ENCODE data around the gene PAN2. TPM values are rescaled to one million over a fixed set of nuclear protein-coding genes. Genes with fewer than 3 reads are reported as not detected.

PAN2 gene
- total and polyA plus RNA-seq, 10 of the 15 experiments (the other 5 are each of a cell fraction or from before 2014, with no cell fraction given), result 14.4 to 61.8 (median 34.9) TPM

GRCh38 chr12:56299853-56300643, 33.8 kb downstream of the PAN2 start, which contains the start of gene CS (continued):
- no peak for TF ChIP-seq ZBTB11 (CRISPR knock-in tag; IDR thresholded peaks at IDR 0.05)
- no peak for TF ChIP-seq ATF2 (IDR thresholded peaks at IDR 0.05; ENCODE audit: low read length)
- no peak for TF ChIP-seq SUZ12 (IDR thresholded peaks at IDR 0.05; ENCODE audit: unreplicated experiment)
- no peak for TF ChIP-seq BCLAF1 (IDR thresholded peaks at IDR 0.05)
- TF ChIP-seq GATAD2B (conservative IDR thresholded peaks at IDR 0.05; ENCODE audit: low read depth), result 0 out of 2 replicates have a peak, but pooled peaks have one; percentile 77
- no peak for TF ChIP-seq STAT3 (IDR thresholded peaks at IDR 0.05; ENCODE audit: low read depth, low read length)
- TF ChIP-seq CHD1 (IDR thresholded peaks at IDR 0.05; ENCODE audit: low read depth, low read length), result no peak
- TF ChIP-seq KLF5 (IDR thresholded peaks at IDR 0.05; ENCODE audit: partially characterized antibody), result no peak
- no peak for TF ChIP-seq ZNF207 (IDR thresholded peaks at IDR 0.05; ENCODE audit: borderline replicate concordance)
- no peak for TF ChIP-seq RCOR1 (conservative IDR thresholded peaks at IDR 0.05; ENCODE audit: low read depth, low read length)
- no peak for TF ChIP-seq ZNF217 (IDR thresholded peaks at IDR 0.05)
- TF ChIP-seq BHLHE40 (IDR thresholded peaks at IDR 0.05; ENCODE audit: borderline replicate concordance in 1 of 2, low read depth in 2 of 2, low read length in 1 of 2), result peak; percentile 49 to 91
- peak; percentile 94; the same call in 1 of the 2 replicates for TF ChIP-seq LARP7 (IDR thresholded peaks at IDR 0.05)
- 0 out of 2 replicates have a peak, but pooled peaks have one; percentile 18 for TF ChIP-seq SPI1 (IDR thresholded peaks at IDR 0.05; ENCODE audit: borderline replicate concordance, insufficient read depth, low read depth, low read length)
- TF ChIP-seq EED (IDR thresholded peaks at IDR 0.05; ENCODE audit: low read depth), result no peak
- TF ChIP-seq MXI1 (IDR thresholded peaks at IDR 0.05; ENCODE audit: low read depth, low read length), result peak; percentile 56; the same call in 1 of the 2 replicates
- TF ChIP-seq BMI1 (IDR thresholded peaks at IDR 0.05; ENCODE audit: borderline replicate concordance), result no peak
- TF ChIP-seq YY1 (IDR thresholded peaks at IDR 0.05; ENCODE audit: low read depth, low read length), result 0 out of 2 replicates have a peak, but pooled peaks have one; percentile 17
- TF ChIP-seq SRF (IDR thresholded peaks at IDR 0.05; ENCODE audit: low read depth in 2 of 2, low read length in 2 of 2), result peak; percentile 90 to 95
